SH-SY5Y (cell line): ENCODE results near the gene EHBP1.

Experiments used
- GATA2 ChIP-seq: IDR thresholded peaks from 2 replicates; pipeline ENCODE4 v1.6.1; 2011; ENCODE audit warnings: mild to moderate bottlenecking, low read depth, low read length
- GATA3 ChIP-seq: IDR thresholded peaks from 2 replicates; pipeline ENCODE4 v1.6.1; 2011; ENCODE audit warnings: low read depth, mild to moderate bottlenecking, low read length, moderate library complexity

GRCh38 chr2:62793213-62793612, 87.7 kb downstream of the EHBP1 start:
- TF ChIP-seq GATA3 (no peak), GATA2 (no peak)
